HG03039 (cell line): Measurements from ENCODE around the gene LRCOL1.

Experiments used
- ATAC-seq: cut with Tn5 transposase; IDR thresholded peaks from one replicate; pipeline ENCODE4 v1.9.1; 2021; ENCODE audit warnings: mild to moderate bottlenecking, moderate library complexity; ENCODE audit not compliant: unreplicated experiment

Gene LRCOL1

GRCh38 chr12:132583736-132584135, 26.6 kb downstream of the LRCOL1 start:
- ATAC-seq = no peak

GRCh38 chr12:132583411-132583710, 27.0 kb downstream of the LRCOL1 start:
- ATAC-seq = no peak

- ATAC-seq = no peak
Measured at GRCh38 chr12:132582582-132583410, 27.6 kb downstream of the LRCOL1 start.

GRCh38 chr12:132582058-132582420, 28.3 kb downstream of the LRCOL1 start:
- ATAC-seq = no peak

GRCh38 chr12:132581348-132582057, 28.9 kb downstream of the LRCOL1 start:
- no peak for ATAC-seq

GRCh38 chr12:132580701-132581292, 29.6 kb downstream of the LRCOL1 start:
- ATAC-seq = no peak

- ATAC-seq = no peak
Measured at GRCh38 chr12:132579744-132580143, 30.6 kb downstream of the LRCOL1 start.

GRCh38 chr12:132578826-132579225, 31.6 kb downstream of the LRCOL1 start:
- ATAC-seq = no peak

GRCh38 chr12:132578118-132578517, 32.3 kb downstream of the LRCOL1 start:
- no peak for ATAC-seq

GRCh38 chr12:132577191-132577920, 33.0 kb downstream of the LRCOL1 start:
- ATAC-seq = no peak

- ATAC-seq = no peak
Measured at GRCh38 chr12:132576701-132577100, 33.7 kb downstream of the LRCOL1 start.

GRCh38 chr12:132575661-132576060, 34.7 kb downstream of the LRCOL1 start:
- ATAC-seq = no peak

GRCh38 chr12:132574271-132574996, 35.9 kb downstream of the LRCOL1 start:
- no peak for ATAC-seq

GRCh38 chr12:132572801-132573760, 37.3 kb downstream of the LRCOL1 start:
- ATAC-seq = no peak

- ATAC-seq = no peak
Measured at GRCh38 chr12:132572106-132572505, 38.3 kb downstream of the LRCOL1 start.

GRCh38 chr12:132571598-132571997, 38.8 kb downstream of the LRCOL1 start:
- no peak for ATAC-seq

- no peak for ATAC-seq
Measured at GRCh38 chr12:132571051-132571450, 39.3 kb downstream of the LRCOL1 start.

GRCh38 chr12:132570635-132571034, 39.7 kb downstream of the LRCOL1 start:
- no peak for ATAC-seq

- no peak for ATAC-seq
Measured at GRCh38 chr12:132569856-132570480, 40.4 kb downstream of the LRCOL1 start.
